Stimulated activated naive CD8-positive, alpha-beta T cell treated with anti-CD3 and anti-CD28 coated beads, Interleukin-15, amount 100 ng/mL, for 72 hours (primary cell): ENCODE results near the gene ZNF101.
A peak's percentile ranks its signal among the peaks of the same experiment; 100 is the strongest.

ENCODE experiments used
- ATAC-seq: fragments of 150-1000 bp; cut with Tn5 transposase; 2 replicates; pipeline ENCODE4 v1.10.0; 2021; ENCODE audit warnings: mild to moderate bottlenecking, moderate library complexity
- DNase-seq, 2 donors: peaks; one replicate each; pipeline ENCODE4 v3.0.0; 2021 to 2022
- H3K27ac Mint-ChIP-seq, 2 donors: one replicate each; pipeline ENCODE4 v1.8.0; 2022; ENCODE audit warnings: mild to moderate bottlenecking in 2 of 2, mixed read lengths in 2 of 2, moderate library complexity in 2 of 2
- H3K27me3 Mint-ChIP-seq: one replicate; pipeline ENCODE4 v1.8.0; 2022; ENCODE audit warnings: mixed read lengths
- H3K4me1 Mint-ChIP-seq: one replicate; pipeline ENCODE4 v1.8.0; 2022; ENCODE audit warnings: mild to moderate bottlenecking, mixed read lengths
- H3K4me3 Mint-ChIP-seq, 2 donors: one replicate each; pipeline ENCODE4 v1.8.0; 2022; ENCODE audit warnings: mild to moderate bottlenecking in 2 of 2, mixed read lengths in 2 of 2, moderate library complexity in 1 of 2
- H3K9me3 Mint-ChIP-seq, 2 donors: one replicate each; pipeline ENCODE4 v1.8.0; 2022; ENCODE audit warnings: mixed read lengths in 2 of 2

The ZNF101 gene

GRCh38 chr19:19634516-19635312 lies 33.9 kb upstream of the ZNF101 start:
- Mint-ChIP-seq H3K9me3 (no peaks in the 10 kb centered on the region), H3K27me3 (no peaks in the 10 kb centered on the region), H3K4me3 (peak overlapping the region in 1 of 2 donors; percentile 31), H3K4me1 (peaks cover 40% of the 10 kb centered on the region), H3K27ac (no peak overlapping the region)
- DNase-seq (no peak), ATAC-seq (no peak)

- Mint-ChIP-seq H3K9me3 (no peaks in the 10 kb centered on the region), H3K27ac (no peak overlapping the region), H3K4me1 (peaks cover 46% of the 10 kb centered on the region), H3K27me3 (no peaks in the 10 kb centered on the region), H3K4me3 (no peak overlapping the region)
- ATAC-seq (no peak), DNase-seq (no peak)
Observed at GRCh38 chr19:19635313-19635702, 33.3 kb upstream of the ZNF101 start.

GRCh38 chr19:19636573-19637185 lies 32.0 kb upstream of the ZNF101 start:
- DNase-seq, result no peak
- no peak overlapping the region for H3K4me3 Mint-ChIP-seq
- peaks cover 50% of the 10 kb centered on the region for H3K4me1 Mint-ChIP-seq
- ATAC-seq, result no peak
- no peaks in the 10 kb centered on the region for H3K27me3 Mint-ChIP-seq
- H3K27ac Mint-ChIP-seq, result peak overlapping the region in 1 of 2 donors; percentile 12
- no peaks in the 10 kb centered on the region for H3K9me3 Mint-ChIP-seq

GRCh38 chr19:19637186-19637522 lies 31.5 kb upstream of the ZNF101 start:
- Mint-ChIP-seq H3K9me3 (no peaks in the 10 kb centered on the region), H3K4me3 (no peak overlapping the region), H3K4me1 (peaks cover 54% of the 10 kb centered on the region), H3K27me3 (no peaks in the 10 kb centered on the region), H3K27ac (no peak overlapping the region)
- DNase-seq (no peak), ATAC-seq (no peak)

- H3K27ac Mint-ChIP-seq, result peak overlapping the region in 1 of 2 donors; percentile 57
- DNase-seq, result no peak
- H3K9me3 Mint-ChIP-seq, result no peaks in the 10 kb centered on the region
- peaks cover 58% of the 10 kb centered on the region for H3K4me1 Mint-ChIP-seq
- H3K4me3 Mint-ChIP-seq, result no peak overlapping the region
- H3K27me3 Mint-ChIP-seq, result no peaks in the 10 kb centered on the region
- peak; percentile 29 for ATAC-seq
Observed at GRCh38 chr19:19637523-19638251, 31.0 kb upstream of the ZNF101 start.

- H3K4me1 Mint-ChIP-seq, result peaks cover 35% of the 10 kb centered on the region
- peak; percentile 63 for ATAC-seq
- peak overlapping the region; percentile 99 to 100 for H3K4me3 Mint-ChIP-seq
- H3K9me3 Mint-ChIP-seq, result no peaks in the 10 kb centered on the region
- peak overlapping the region; percentile 96 to 99 for H3K27ac Mint-ChIP-seq
- peak in 1 of 2 donors; percentile 58 for DNase-seq
- H3K27me3 Mint-ChIP-seq, result no peaks in the 10 kb centered on the region
Observed at GRCh38 chr19:19642506-19643157, 26.0 kb upstream of the ZNF101 start.

GRCh38 chr19:19643158-19644053 lies 25.2 kb upstream of the ZNF101 start, which contains the start of gene GMIP:
GMIP (minus strand) TSS chr19:19643657; CDS start chr19:19643529, 128 bp downstream.
- Mint-ChIP-seq H3K27me3 (no peaks in the 10 kb centered on the region), H3K4me1 (peaks cover 32% of the 10 kb centered on the region), H3K4me3 (peak within 1 kb of the TSS; percentile 99 to 100), H3K27ac (peak within 1 kb of the TSS; percentile 96 to 99), H3K9me3 (no peaks in the 10 kb centered on the region)
- DNase-seq (peak; percentile 88 to 89), ATAC-seq (peak; percentile 91)

GRCh38 chr19:19644054-19644388 lies 24.6 kb upstream of the ZNF101 start:
- Mint-ChIP-seq H3K4me3 (peak overlapping the region; percentile 99 to 100), H3K27ac (peak overlapping the region; percentile 96 to 99)

GRCh38 chr19:19645233-19645870 lies 23.3 kb upstream of the ZNF101 start:
- ATAC-seq (no peak), DNase-seq (no peak)
- H3K4me1 Mint-ChIP-seq, result peaks cover 26% of the 10 kb centered on the region
- H3K27me3 Mint-ChIP-seq, result no peaks in the 10 kb centered on the region
- no peaks in the 10 kb centered on the region for H3K9me3 Mint-ChIP-seq
- H3K4me3 Mint-ChIP-seq, result no peak overlapping the region
- H3K27ac Mint-ChIP-seq, result peak overlapping the region in 1 of 2 donors; percentile 59

More at GRCh38 chr19:19644054-19644388, 24.6 kb upstream of the ZNF101 start:
- H3K9me3 Mint-ChIP-seq, result no peaks in the 10 kb centered on the region
- peaks cover 30% of the 10 kb centered on the region for H3K4me1 Mint-ChIP-seq
- DNase-seq, result no peak
- no peak for ATAC-seq
- H3K27me3 Mint-ChIP-seq, result no peaks in the 10 kb centered on the region

GRCh38 chr19:19647037-19647835 lies 21.4 kb upstream of the ZNF101 start:
- no peak overlapping the region for H3K4me3 Mint-ChIP-seq
- DNase-seq, result no peak
- H3K4me1 Mint-ChIP-seq, result peaks cover 22% of the 10 kb centered on the region
- H3K27ac Mint-ChIP-seq, result no peak overlapping the region
- H3K9me3 Mint-ChIP-seq, result no peaks in the 10 kb centered on the region
- H3K27me3 Mint-ChIP-seq, result no peaks in the 10 kb centered on the region
- no peak for ATAC-seq

- no peak for DNase-seq
Observed at GRCh38 chr19:19649155-19649554, 19.5 kb upstream of the ZNF101 start.

GRCh38 chr19:19649580-19649995 lies 19.1 kb upstream of the ZNF101 start:
- Mint-ChIP-seq H3K4me3 (no peak overlapping the region), H3K27ac (no peak overlapping the region), H3K27me3 (no peaks in the 10 kb centered on the region), H3K4me1 (peaks cover 18% of the 10 kb centered on the region), H3K9me3 (no peaks in the 10 kb centered on the region)
- no peak for ATAC-seq
- DNase-seq, result no peak

More at GRCh38 chr19:19649155-19649554, 19.5 kb upstream of the ZNF101 start:
- H3K27me3 Mint-ChIP-seq, result no peaks in the 10 kb centered on the region
- H3K4me1 Mint-ChIP-seq, result peaks cover 22% of the 10 kb centered on the region
- H3K4me3 Mint-ChIP-seq, result no peak overlapping the region
- no peaks in the 10 kb centered on the region for H3K9me3 Mint-ChIP-seq
- no peak for ATAC-seq
- no peak overlapping the region for H3K27ac Mint-ChIP-seq

- Mint-ChIP-seq H3K4me1 (peaks cover 18% of the 10 kb centered on the region), H3K4me3 (no peak overlapping the region), H3K27me3 (no peaks in the 10 kb centered on the region), H3K9me3 (no peaks in the 10 kb centered on the region), H3K27ac (peak overlapping the region; percentile 80 to 82)
- ATAC-seq (no peak), DNase-seq (no peak)
Observed at GRCh38 chr19:19650331-19650730, 18.3 kb upstream of the ZNF101 start.

GRCh38 chr19:19651076-19651475 lies 17.6 kb upstream of the ZNF101 start:
- Mint-ChIP-seq H3K27me3 (no peaks in the 10 kb centered on the region), H3K27ac (no peak overlapping the region), H3K4me1 (peaks cover 18% of the 10 kb centered on the region), H3K9me3 (no peaks in the 10 kb centered on the region), H3K4me3 (no peak overlapping the region)
- ATAC-seq (no peak), DNase-seq (no peak)
